Smooth muscle cell (in vitro differentiated cells): ENCODE data around the gene GABRD. TPM values are rescaled to one million over a fixed set of nuclear protein-coding genes. Genes with fewer than 3 reads are reported as not detected.

Experiments used
- DNase-seq: peaks from one replicate; lab custom pipeline; 2025; ENCODE audit not compliant: unreplicated experiment; lab: John Stamatoyannopoulos, UW
- H2AFZ ChIP-seq: fragments of 200-600 bp; sonication (generic); 2 replicates; pipeline ENCODE4 v1.6.0; 2016; ENCODE audit warnings: antibody characterized with exemption, low read depth, mild to moderate bottlenecking
- H3F3A ChIP-seq: fragments of 200-600 bp; sonication (generic); 2 replicates; pipeline ENCODE4 v1.6.0; 2017; ENCODE audit warnings: antibody characterized with exemption, low read depth
- H3K27ac ChIP-seq: fragments of 200-600 bp; sonication (generic); 2 replicates; pipeline ENCODE4 v1.5.1; 2016; ENCODE audit warnings: low read depth, mild to moderate bottlenecking
- H3K27me3 ChIP-seq: fragments of 200-600 bp; sonication (generic); 2 replicates; pipeline ENCODE4 v1.6.1; 2016; ENCODE audit warnings: low read depth, mild to moderate bottlenecking
- H3K36me3 ChIP-seq: fragments of 200-600 bp; sonication (generic); 2 replicates; pipeline ENCODE4 v1.5.1; 2016; ENCODE audit warnings: low read depth
- H3K4me1 ChIP-seq: fragments of 200-600 bp; sonication (generic); 2 replicates; pipeline ENCODE4 v1.5.1; 2016; ENCODE audit warnings: low read depth
- H3K4me2 ChIP-seq: fragments of 200-600 bp; sonication (generic); 2 replicates; pipeline ENCODE4 v1.6.0; 2016; ENCODE audit warnings: mild to moderate bottlenecking
- H3K4me3 ChIP-seq: fragments of 200-600 bp; sonication (generic); 2 replicates; pipeline ENCODE4 v1.5.1; 2016; ENCODE audit warnings: mild to moderate bottlenecking
- H3K79me2 ChIP-seq: fragments of 200-600 bp; sonication (generic); 2 replicates; pipeline ENCODE4 v1.6.0; 2016; ENCODE audit warnings: low read depth, mild to moderate bottlenecking
- H3K9ac ChIP-seq: fragments of 200-600 bp; sonication (generic); 2 replicates; pipeline ENCODE4 v1.6.0; 2016; ENCODE audit warnings: low read depth
- H3K9me3 ChIP-seq: fragments of 200-600 bp; sonication (generic); replicated peaks from 2 replicates; pipeline ENCODE4 v1.5.1; 2016; ENCODE audit warnings: low read depth
- H4K20me1 ChIP-seq: fragments of 200-600 bp; sonication (generic); 2 replicates; pipeline ENCODE4 v1.6.0; 2016; ENCODE audit warnings: low read depth
- WGBS: methylation state at CpG from one replicate; pipeline ENCODE4 v1.1.7; 2016; ENCODE audit warnings: low lambda C conversion rate; 5-methylcytosine and 5-hydroxymethylcytosine counted together
- polyA plus RNA-seq: library from polyadenylated mRNA; unstranded; fragments of >200 nt; fragmentation: Nextera tagmentation; extraction: Ambion mirVana; gene quantifications from 2 replicates; pipeline ENCODE4 v1.2.1, GENCODE V29; 2016
- total RNA-seq: library from RNA; depleted of rRNA; stranded (reverse); fragments of >200 nt; gene quantifications from 2 replicates; pipeline ENCODE4 v1.2.3, GENCODE V29; 2014
- TF ChIP-seq, protein P1 (sequence below): fragments of 200-600 bp; sonication (generic); IDR thresholded peaks from 2 replicates; pipeline ENCODE4 v1.5.1; 2017; ENCODE audit warnings: borderline replicate concordance, mild to moderate bottlenecking, antibody characterized with exemption; ENCODE audit not compliant: insufficient read depth, poor library complexity, severe bottlenecking

The GABRD gene
- total and polyA plus RNA-seq, 2 experiments from 2014 or later, result not detected

DNA sequence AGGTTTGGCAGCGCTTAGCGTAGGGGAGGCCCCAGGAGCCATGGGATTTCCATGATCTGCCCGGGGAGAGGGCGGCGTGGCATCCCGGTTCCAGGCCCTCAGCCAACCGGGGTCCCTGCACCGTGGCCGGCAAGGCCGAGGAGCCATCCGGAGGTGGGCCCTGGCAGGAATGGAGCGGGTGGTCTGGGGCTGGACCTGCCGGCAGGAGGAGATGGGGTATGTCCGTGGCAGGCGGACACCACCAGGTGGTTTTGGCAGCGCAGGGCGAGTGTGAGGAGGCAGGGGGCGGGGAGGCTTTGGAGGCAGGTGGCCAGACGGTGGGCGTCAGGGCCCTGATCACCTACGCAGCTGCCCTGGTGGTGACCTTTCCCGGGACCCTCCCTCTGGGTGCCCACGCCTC is 41.4 kb downstream of the GABRD start:
- H3K36me3 ChIP-seq, result no peaks in the 10 kb centered on the region
- no peak overlapping the region for H3K4me3 ChIP-seq
- TF ChIP-seq, protein P1, sequence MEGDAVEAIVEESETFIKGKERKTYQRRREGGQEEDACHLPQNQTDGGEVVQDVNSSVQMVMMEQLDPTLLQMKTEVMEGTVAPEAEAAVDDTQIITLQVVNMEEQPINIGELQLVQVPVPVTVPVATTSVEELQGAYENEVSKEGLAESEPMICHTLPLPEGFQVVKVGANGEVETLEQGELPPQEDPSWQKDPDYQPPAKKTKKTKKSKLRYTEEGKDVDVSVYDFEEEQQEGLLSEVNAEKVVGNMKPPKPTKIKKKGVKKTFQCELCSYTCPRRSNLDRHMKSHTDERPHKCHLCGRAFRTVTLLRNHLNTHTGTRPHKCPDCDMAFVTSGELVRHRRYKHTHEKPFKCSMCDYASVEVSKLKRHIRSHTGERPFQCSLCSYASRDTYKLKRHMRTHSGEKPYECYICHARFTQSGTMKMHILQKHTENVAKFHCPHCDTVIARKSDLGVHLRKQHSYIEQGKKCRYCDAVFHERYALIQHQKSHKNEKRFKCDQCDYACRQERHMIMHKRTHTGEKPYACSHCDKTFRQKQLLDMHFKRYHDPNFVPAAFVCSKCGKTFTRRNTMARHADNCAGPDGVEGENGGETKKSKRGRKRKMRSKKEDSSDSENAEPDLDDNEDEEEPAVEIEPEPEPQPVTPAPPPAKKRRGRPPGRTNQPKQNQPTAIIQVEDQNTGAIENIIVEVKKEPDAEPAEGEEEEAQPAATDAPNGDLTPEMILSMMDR, result no peak
- no peaks in the 10 kb centered on the region for H3K79me2 ChIP-seq
- no peaks in the 10 kb centered on the region for H3F3A ChIP-seq
- H3K27ac ChIP-seq, result no peak overlapping the region
- 95% methylated on average over 23 of the region's 23 CpGs for WGBS
- H2AFZ ChIP-seq, result no peak overlapping the region
- H3K9ac ChIP-seq, result no peak overlapping the region
- no peak overlapping the region for H3K4me2 ChIP-seq
- no peaks in the 10 kb centered on the region for H4K20me1 ChIP-seq
- DNase-seq, result no peak
- no peaks in the 10 kb centered on the region for H3K27me3 ChIP-seq
- no peaks in the 10 kb centered on the region for H3K4me1 ChIP-seq
- H3K9me3 ChIP-seq, result no peaks in the 10 kb centered on the region

DNA sequence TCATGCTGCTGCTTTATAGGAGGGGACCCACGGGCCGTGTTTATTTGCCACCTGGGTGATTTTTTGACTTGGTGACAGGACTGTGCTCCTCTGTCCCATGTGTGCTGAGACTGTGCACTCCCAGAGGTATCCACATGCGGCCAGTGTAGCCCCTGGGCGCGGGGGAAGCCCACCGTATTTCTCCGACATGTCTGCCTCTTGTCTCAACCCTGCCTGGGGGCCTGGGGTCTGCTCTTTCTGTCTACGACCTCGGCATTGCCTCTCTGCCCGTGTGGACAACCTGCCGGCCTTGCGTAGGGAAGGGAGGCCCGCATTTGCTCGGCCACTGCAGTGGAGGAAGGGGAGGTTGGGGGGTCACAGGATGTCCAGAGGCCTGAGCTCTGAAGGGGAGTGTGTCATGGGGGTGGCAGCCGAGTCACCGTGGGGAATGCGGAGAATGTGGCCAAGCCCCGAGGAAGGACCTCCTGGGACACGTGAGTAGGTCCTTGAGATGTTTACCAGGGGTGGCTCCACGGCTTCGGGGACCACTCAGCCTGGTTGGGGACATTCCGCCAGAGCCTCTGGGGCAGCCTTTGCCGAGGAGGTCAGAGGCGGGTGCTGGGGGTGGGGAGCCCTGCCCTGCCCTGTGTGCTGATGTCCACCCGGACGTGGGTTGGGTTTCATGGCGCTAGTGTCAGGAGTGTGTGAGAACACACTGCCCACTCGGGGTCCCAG is 42.1 kb downstream of the GABRD start:
- no peaks in the 10 kb centered on the region for H4K20me1 ChIP-seq
- no peak overlapping the region for H3K27ac ChIP-seq
- H3K4me1 ChIP-seq, result no peaks in the 10 kb centered on the region
- no peaks in the 10 kb centered on the region for H3K79me2 ChIP-seq
- TF ChIP-seq, protein P1, result no peak
- no peak overlapping the region for H3K4me3 ChIP-seq
- H3F3A ChIP-seq, result no peaks in the 10 kb centered on the region
- no peak for DNase-seq
- WGBS, result 83% methylated on average over 27 of the region's 28 CpGs
- H2AFZ ChIP-seq, result no peak overlapping the region
- no peaks in the 10 kb centered on the region for H3K27me3 ChIP-seq
- H3K9ac ChIP-seq, result no peak overlapping the region
- no peaks in the 10 kb centered on the region for H3K36me3 ChIP-seq
- no peaks in the 10 kb centered on the region for H3K9me3 ChIP-seq
- H3K4me2 ChIP-seq, result no peak overlapping the region

DNA sequence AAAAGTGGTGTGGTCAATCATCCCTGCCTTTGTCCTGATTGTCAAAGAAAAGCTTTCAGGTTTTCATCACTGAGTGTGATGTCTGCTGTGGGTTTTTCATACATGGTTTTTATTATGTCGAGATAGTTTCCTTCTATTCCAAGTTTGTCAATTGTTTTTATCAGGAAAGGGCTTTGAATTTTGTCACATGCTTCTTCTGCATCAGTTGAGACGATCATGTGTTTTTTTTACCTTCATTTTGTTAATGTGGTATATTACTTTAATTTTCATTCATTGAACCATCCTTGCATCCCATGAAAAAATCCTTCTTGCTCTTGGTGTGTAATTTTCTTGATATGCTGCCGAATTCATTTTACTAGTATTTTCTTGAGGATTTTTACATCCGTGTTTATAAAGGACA is 46.6 kb downstream of the GABRD start:
- Histone ChIP-seq H3K36me3 (no peaks in the 10 kb centered on the region), H3K27me3 (no peaks in the 10 kb centered on the region), H3K79me2 (no peaks in the 10 kb centered on the region), H3K4me1 (no peaks in the 10 kb centered on the region), H3K4me3 (no peak overlapping the region), H3K9me3 (no peaks in the 10 kb centered on the region), H3F3A (no peaks in the 10 kb centered on the region), H4K20me1 (no peaks in the 10 kb centered on the region), H2AFZ (no peak overlapping the region), H3K27ac (no peak overlapping the region), H3K9ac (no peak overlapping the region), H3K4me2 (no peak overlapping the region)
- no peak for DNase-seq
- WGBS, result 94% methylated on average over 4 of the region's 4 CpGs
- TF ChIP-seq, protein P1, result no peak

DNA sequence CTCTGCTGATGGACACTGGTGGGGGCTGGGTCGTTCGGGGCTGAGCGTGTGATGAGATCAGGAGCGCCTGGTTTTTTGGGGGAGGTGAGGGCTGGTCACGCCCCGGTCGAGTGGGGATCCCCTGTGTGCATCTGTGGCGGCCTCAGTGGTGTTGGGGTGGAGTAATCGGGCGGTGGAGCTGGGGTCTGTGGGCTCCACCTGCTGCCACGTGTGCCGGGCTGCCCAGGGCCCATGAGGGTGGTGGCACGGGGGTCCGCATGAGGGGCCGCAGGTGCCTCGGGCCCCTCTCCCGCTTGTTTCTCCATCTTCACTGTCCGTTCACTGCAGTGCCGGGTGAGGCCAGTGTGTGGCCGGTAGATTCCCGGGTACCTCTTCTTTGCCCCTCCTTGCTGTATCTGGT is 48.2 kb downstream of the GABRD start:
- Histone ChIP-seq H3K4me1 (no peaks in the 10 kb centered on the region), H3K9me3 (no peaks in the 10 kb centered on the region), H3K4me2 (no peak overlapping the region), H3K36me3 (no peaks in the 10 kb centered on the region), H3F3A (no peaks in the 10 kb centered on the region), H2AFZ (no peak overlapping the region), H3K9ac (no peak overlapping the region), H3K4me3 (no peak overlapping the region), H4K20me1 (no peaks in the 10 kb centered on the region), H3K79me2 (no peaks in the 10 kb centered on the region), H3K27me3 (no peaks in the 10 kb centered on the region), H3K27ac (no peak overlapping the region)
- TF ChIP-seq, protein P1, result no peak
- 93% methylated on average over 20 of the region's 21 CpGs for WGBS
- DNase-seq, result no peak
